Smooth muscle cell (in vitro differentiated cells): ENCODE data around the gene CLN3. TPM values are rescaled to one million over a fixed set of nuclear protein-coding genes. Genes with fewer than 3 reads are reported as not detected.
"Not testable (repeated sequence)": the region's sequence is repeated elsewhere in the genome, so short reads cannot be mapped to it uniquely, and the experiment has no call there.

ENCODE experiments used
- DNase-seq: peaks from one replicate; lab custom pipeline; 2025; ENCODE audit not compliant: unreplicated experiment; lab: John Stamatoyannopoulos, UW
- H2AFZ ChIP-seq: fragments of 200-600 bp; sonication (generic); 2 replicates; pipeline ENCODE4 v1.6.0; 2016; ENCODE audit warnings: antibody characterized with exemption, low read depth, mild to moderate bottlenecking
- H3F3A ChIP-seq: fragments of 200-600 bp; sonication (generic); 2 replicates; pipeline ENCODE4 v1.6.0; 2017; ENCODE audit warnings: antibody characterized with exemption, low read depth
- H3K27ac ChIP-seq: fragments of 200-600 bp; sonication (generic); 2 replicates; pipeline ENCODE4 v1.5.1; 2016; ENCODE audit warnings: low read depth, mild to moderate bottlenecking
- H3K27me3 ChIP-seq: fragments of 200-600 bp; sonication (generic); 2 replicates; pipeline ENCODE4 v1.6.1; 2016; ENCODE audit warnings: low read depth, mild to moderate bottlenecking
- H3K36me3 ChIP-seq: fragments of 200-600 bp; sonication (generic); 2 replicates; pipeline ENCODE4 v1.5.1; 2016; ENCODE audit warnings: low read depth
- H3K4me1 ChIP-seq: fragments of 200-600 bp; sonication (generic); 2 replicates; pipeline ENCODE4 v1.5.1; 2016; ENCODE audit warnings: low read depth
- H3K4me2 ChIP-seq: fragments of 200-600 bp; sonication (generic); 2 replicates; pipeline ENCODE4 v1.6.0; 2016; ENCODE audit warnings: mild to moderate bottlenecking
- H3K4me3 ChIP-seq: fragments of 200-600 bp; sonication (generic); 2 replicates; pipeline ENCODE4 v1.5.1; 2016; ENCODE audit warnings: mild to moderate bottlenecking
- H3K79me2 ChIP-seq: fragments of 200-600 bp; sonication (generic); 2 replicates; pipeline ENCODE4 v1.6.0; 2016; ENCODE audit warnings: low read depth, mild to moderate bottlenecking
- H3K9ac ChIP-seq: fragments of 200-600 bp; sonication (generic); 2 replicates; pipeline ENCODE4 v1.6.0; 2016; ENCODE audit warnings: low read depth
- H3K9me3 ChIP-seq: fragments of 200-600 bp; sonication (generic); replicated peaks from 2 replicates; pipeline ENCODE4 v1.5.1; 2016; ENCODE audit warnings: low read depth
- H4K20me1 ChIP-seq: fragments of 200-600 bp; sonication (generic); 2 replicates; pipeline ENCODE4 v1.6.0; 2016; ENCODE audit warnings: low read depth
- WGBS: methylation state at CpG from one replicate; pipeline ENCODE4 v1.1.7; 2016; ENCODE audit warnings: low lambda C conversion rate; 5-methylcytosine and 5-hydroxymethylcytosine counted together
- polyA plus RNA-seq: library from polyadenylated mRNA; unstranded; fragments of >200 nt; fragmentation: Nextera tagmentation; extraction: Ambion mirVana; gene quantifications from 2 replicates; pipeline ENCODE4 v1.2.1, GENCODE V29; 2016
- total RNA-seq: library from RNA; depleted of rRNA; stranded (reverse); fragments of >200 nt; gene quantifications from 2 replicates; pipeline ENCODE4 v1.2.3, GENCODE V29; 2014

Gene CLN3
- total and polyA plus RNA-seq, 2 experiments from 2014 or later, result 10.5 to 19.6 TPM

DNA sequence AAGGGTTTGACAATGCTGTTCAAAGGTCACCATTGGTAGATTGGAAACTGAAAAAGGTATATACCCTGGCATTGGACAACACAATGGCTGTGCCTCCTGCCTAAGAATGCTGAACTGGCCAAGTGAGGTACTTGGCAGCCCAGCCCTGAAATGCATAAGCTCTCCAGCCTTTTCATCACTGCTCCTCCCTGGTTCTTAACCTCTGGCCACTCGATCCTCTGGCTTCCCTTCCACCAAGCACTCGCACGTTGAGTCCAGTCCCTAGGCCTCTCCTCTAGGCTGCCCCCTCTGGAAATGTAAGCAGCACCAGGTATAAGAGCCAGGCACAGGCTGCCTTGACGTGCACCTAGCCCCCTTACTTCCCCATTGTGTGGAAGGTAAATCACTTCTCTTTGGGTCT lies 45.5 kb downstream of the CLN3 start:
- not testable (repeated sequence) for H2AFZ ChIP-seq, H3K4me1 ChIP-seq, H3K79me2 ChIP-seq, H3K36me3 ChIP-seq, H3K9ac ChIP-seq, H3K27ac ChIP-seq, H3K4me3 ChIP-seq, H4K20me1 ChIP-seq, H3K27me3 ChIP-seq, H3K9me3 ChIP-seq, H3F3A ChIP-seq, DNase-seq, H3K4me2 ChIP-seq
- no CpG with 5 or more reads among the region's 4 CpGs for WGBS

DNA sequence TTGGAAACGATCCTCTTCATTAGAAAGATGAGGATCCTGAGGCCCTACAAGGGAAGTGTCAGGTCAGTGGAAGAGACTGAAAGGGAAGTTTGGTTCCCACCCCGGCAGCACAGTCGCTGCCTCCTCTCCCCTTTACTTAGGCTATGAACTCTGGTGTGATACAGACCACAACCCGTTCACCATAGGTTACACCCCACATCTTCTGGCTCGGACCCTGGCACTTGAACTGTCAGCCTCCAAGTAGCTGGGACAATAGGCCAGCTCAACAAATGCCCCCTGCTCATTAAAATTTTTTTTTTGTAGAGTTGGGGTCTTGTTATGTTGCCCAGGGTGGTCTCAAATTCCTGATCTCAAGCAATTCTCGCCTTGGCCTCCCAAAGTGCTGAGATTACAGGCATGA lies 47.9 kb downstream of the CLN3 start:
- H3F3A ChIP-seq, H2AFZ ChIP-seq, H3K9ac ChIP-seq, H3K4me3 ChIP-seq, H3K4me2 ChIP-seq, DNase-seq, H3K27ac ChIP-seq, H3K27me3 ChIP-seq, H3K4me1 ChIP-seq, H4K20me1 ChIP-seq, H3K79me2 ChIP-seq, H3K9me3 ChIP-seq, H3K36me3 ChIP-seq: not testable (repeated sequence)
- 86% methylated on average over 5 of the region's 6 CpGs for WGBS

DNA sequence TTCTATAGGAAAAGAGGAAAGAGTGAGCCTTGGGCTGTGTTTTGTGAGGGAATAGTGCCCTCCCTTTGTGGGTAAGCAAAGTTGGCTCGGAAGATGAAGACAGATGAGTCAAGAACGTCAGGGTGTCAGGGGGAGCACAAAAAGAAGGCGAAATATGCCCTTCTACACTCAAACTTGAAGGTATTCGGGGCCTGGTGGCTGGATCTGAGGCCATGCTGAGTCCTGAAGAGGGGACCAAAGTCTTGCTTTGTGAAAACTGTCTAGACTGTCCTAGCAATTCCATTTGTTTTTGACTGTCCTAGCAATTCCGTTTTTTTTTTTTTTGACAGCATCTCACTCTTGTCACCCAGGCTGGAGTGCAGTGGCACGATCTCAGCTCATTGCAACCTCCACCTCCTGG lies 53.0 kb downstream of the CLN3 start:
- H3K4me2 ChIP-seq, H3K27me3 ChIP-seq, H3K4me3 ChIP-seq, H3K9me3 ChIP-seq, H3K27ac ChIP-seq, H3F3A ChIP-seq, H4K20me1 ChIP-seq, H3K4me1 ChIP-seq, H2AFZ ChIP-seq, H3K9ac ChIP-seq, DNase-seq, H3K79me2 ChIP-seq, H3K36me3 ChIP-seq: not testable (repeated sequence)
- WGBS, result 75% methylated on average over 3 of the region's 6 CpGs

DNA sequence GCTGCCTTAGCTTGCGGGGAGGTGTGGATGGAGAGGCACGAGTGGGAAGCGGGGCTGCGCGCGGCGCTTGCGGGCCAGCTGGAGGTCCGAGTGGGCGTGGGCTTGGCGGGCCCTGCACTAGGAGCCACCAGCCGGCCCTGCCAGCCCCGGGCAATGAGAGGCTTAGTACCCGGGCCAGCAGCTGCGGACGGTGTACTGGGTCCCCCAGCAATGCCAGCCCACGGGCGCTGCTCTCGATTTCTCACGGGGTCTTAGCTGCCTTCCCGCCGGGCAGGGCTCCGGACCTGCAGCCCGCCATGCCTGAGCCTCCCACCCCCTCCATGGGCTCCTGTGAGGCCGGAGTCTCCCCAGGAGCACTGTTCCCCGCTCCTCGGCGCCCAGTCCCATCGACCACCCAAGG lies 56.5 kb downstream of the CLN3 start:
- not testable (repeated sequence) for H3K9me3 ChIP-seq, DNase-seq, H2AFZ ChIP-seq, H3K27ac ChIP-seq, H3K4me1 ChIP-seq, H3K36me3 ChIP-seq, H3K9ac ChIP-seq, H3K4me2 ChIP-seq, H3K4me3 ChIP-seq, H3K27me3 ChIP-seq, H4K20me1 ChIP-seq, H3K79me2 ChIP-seq, H3F3A ChIP-seq
- no CpG with 5 or more reads among the region's 29 CpGs for WGBS

Other genes starting within 250 kb of the CLN3 start
- gene SBK1, start 199.5 kb downstream of the CLN3 start, total RNA-seq, result 0.94 and 1.9 TPM in 2 replicates
- 3.1 and 7.5 TPM in 2 replicates for gene SBK1, start 199.5 kb downstream of the CLN3 start, polyA plus RNA-seq
- 0.22 and 0.54 TPM in 2 replicates for gene NPIPB6, start 128.6 kb downstream of the CLN3 start, total RNA-seq
- gene NPIPB6, start 128.6 kb downstream of the CLN3 start, polyA plus RNA-seq, result 0.17 and 0.95 TPM in 2 replicates
- gene EIF3CL, start 88.2 kb downstream of the CLN3 start, total RNA-seq, result 86.8 and 89.3 TPM in 2 replicates
- not detected in 2 replicates for gene EIF3CL, start 88.2 kb downstream of the CLN3 start, polyA plus RNA-seq
- gene NPIPB7, start 19.7 kb downstream of the CLN3 start, total RNA-seq, result not detected in 2 replicates
- gene NPIPB7, start 19.7 kb downstream of the CLN3 start, polyA plus RNA-seq, result not detected in 2 replicates
- not detected in 2 replicates for gene APOBR, start 2.6 kb upstream of the CLN3 start, total RNA-seq
- gene APOBR, start 2.6 kb upstream of the CLN3 start, polyA plus RNA-seq, result not detected in 2 replicates
- gene IL27, start 14.8 kb upstream of the CLN3 start, total RNA-seq, result not detected in 2 replicates
- gene IL27, start 14.8 kb upstream of the CLN3 start, polyA plus RNA-seq, result not detected in 2 replicates
- 0.40 and 0.67 TPM in 2 replicates for gene NUPR1, start 46.9 kb upstream of the CLN3 start, total RNA-seq
- gene NUPR1, start 46.9 kb upstream of the CLN3 start, polyA plus RNA-seq, result 9.9 and 22.2 TPM in 2 replicates
- gene SGF29, start 61.8 kb upstream of the CLN3 start, total RNA-seq, result 4.9 and 5.7 TPM in 2 replicates
- gene SGF29, start 61.8 kb upstream of the CLN3 start, polyA plus RNA-seq, result 9.4 and 11.9 TPM in 2 replicates
- not detected in 2 replicates for gene SULT1A2, start 105.0 kb upstream of the CLN3 start, total RNA-seq
- gene SULT1A2, start 105.0 kb upstream of the CLN3 start, polyA plus RNA-seq, result not detected in 2 replicates
- gene SULT1A1, start 118.0 kb upstream of the CLN3 start, total RNA-seq, result 0.09 TPM in 1 of 2 replicates, not detected in the other
- gene SULT1A1, start 118.0 kb upstream of the CLN3 start, polyA plus RNA-seq, result 0.72 and 1.3 TPM in 2 replicates
- gene NPIPB8, start 146.0 kb upstream of the CLN3 start, total RNA-seq, result not detected in 2 replicates
- gene NPIPB8, start 146.0 kb upstream of the CLN3 start, polyA plus RNA-seq, result 0.58 TPM in 1 of 2 replicates, not detected in the other
- 53.7 and 54.7 TPM in 2 replicates for gene EIF3C, start 219.4 kb upstream of the CLN3 start, total RNA-seq
- 277 and 320 TPM in 2 replicates for gene EIF3C, start 219.4 kb upstream of the CLN3 start, polyA plus RNA-seq